DOHH2 (cell line): ENCODE measurements around the gene RPS6KL1.

Experiments
- EZH2phosphoT487 ChIP-seq: fragments of 200-600 bp; sonication (generic); IDR thresholded peaks from 2 replicates; pipeline ENCODE4 v1.6.1; 2017; ENCODE audit warnings: borderline replicate concordance, mild to moderate bottlenecking, antibody characterized with exemption, low read length, moderate library complexity, mixed read lengths
- TF ChIP-seq, protein P1 (sequence below): fragments of 200-600 bp; sonication (generic); IDR thresholded peaks from one replicate; pipeline ENCODE4 v1.5.1; 2014; ENCODE audit warnings: antibody characterized with exemption, mild to moderate bottlenecking, low read depth, low read length; ENCODE audit not compliant: poor library complexity, severe bottlenecking

DNA sequence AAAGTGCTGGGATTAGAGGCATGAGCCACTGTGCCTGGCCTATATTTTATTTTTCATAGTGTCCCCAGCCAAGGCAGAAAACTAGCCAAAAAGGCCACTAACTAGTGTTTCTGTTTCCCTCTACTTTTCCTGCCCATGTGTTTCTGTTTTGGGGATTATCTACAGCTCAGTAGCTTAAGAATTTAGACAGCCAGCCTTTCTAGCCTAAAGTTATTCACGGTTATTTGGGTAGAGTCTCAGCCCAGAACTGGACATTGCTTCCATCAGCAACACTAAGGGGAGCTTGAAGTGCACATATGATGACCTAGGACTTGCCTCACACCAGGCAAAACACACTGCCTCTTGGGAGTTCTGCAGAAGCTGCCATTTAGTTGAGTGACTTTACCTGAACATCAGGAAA, 65.0 kb downstream of the RPS6KL1 start:
- TF ChIP-seq, protein P1, sequence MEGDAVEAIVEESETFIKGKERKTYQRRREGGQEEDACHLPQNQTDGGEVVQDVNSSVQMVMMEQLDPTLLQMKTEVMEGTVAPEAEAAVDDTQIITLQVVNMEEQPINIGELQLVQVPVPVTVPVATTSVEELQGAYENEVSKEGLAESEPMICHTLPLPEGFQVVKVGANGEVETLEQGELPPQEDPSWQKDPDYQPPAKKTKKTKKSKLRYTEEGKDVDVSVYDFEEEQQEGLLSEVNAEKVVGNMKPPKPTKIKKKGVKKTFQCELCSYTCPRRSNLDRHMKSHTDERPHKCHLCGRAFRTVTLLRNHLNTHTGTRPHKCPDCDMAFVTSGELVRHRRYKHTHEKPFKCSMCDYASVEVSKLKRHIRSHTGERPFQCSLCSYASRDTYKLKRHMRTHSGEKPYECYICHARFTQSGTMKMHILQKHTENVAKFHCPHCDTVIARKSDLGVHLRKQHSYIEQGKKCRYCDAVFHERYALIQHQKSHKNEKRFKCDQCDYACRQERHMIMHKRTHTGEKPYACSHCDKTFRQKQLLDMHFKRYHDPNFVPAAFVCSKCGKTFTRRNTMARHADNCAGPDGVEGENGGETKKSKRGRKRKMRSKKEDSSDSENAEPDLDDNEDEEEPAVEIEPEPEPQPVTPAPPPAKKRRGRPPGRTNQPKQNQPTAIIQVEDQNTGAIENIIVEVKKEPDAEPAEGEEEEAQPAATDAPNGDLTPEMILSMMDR: no peak
- no peak for TF ChIP-seq EZH2phosphoT487
